GM13977 (cell line): ENCODE results near the gene STXBP2.
"Not testable (repeated sequence)": the region's sequence is repeated elsewhere in the genome, so short reads cannot be mapped to it uniquely, and the experiment has no call there.

Experiments used
- DNase-seq: peaks from one replicate; pipeline ENCODE4 v3.0.0; 2012; ENCODE audit warnings: low spot score
- CTCF ChIP-seq: IDR thresholded peaks from 2 replicates; pipeline ENCODE4 v1.5.1; 2012; ENCODE audit warnings: mild to moderate bottlenecking, control low read depth; ENCODE audit not compliant: insufficient read depth; ENCODE audit errors: extremely low read depth, missing control alignments
- in situ Hi-C: fragments of 300-500 bp; cut with MboI; formaldehyde crosslinking; loops from one replicate; pipeline ENCODE4 v1.12.0; 2022; ENCODE audit warnings: low sequenced_read_pairs, low pct_unique_long_range_greater_than_20kb, mixed read lengths, inconsistent platforms; ENCODE audit not compliant: unreplicated experiment

STXBP2 gene

GRCh38 chr19:7640803-7641202 is 3.9 kb downstream of the STXBP2 start:
- in situ Hi-C loops = no loop called here
- no peak for DNase-seq
- TF ChIP-seq CTCF = no peak

- in situ Hi-C loops = no loop called here
- no peak for TF ChIP-seq CTCF
- no peak for DNase-seq
These were observed 4.7 kb downstream of the STXBP2 start for GRCh38 chr19:7641290-7642276.

- in situ Hi-C loops = no loop called here
- DNase-seq = no peak
- no peak for TF ChIP-seq CTCF
These were observed 5.6 kb downstream of the STXBP2 start for GRCh38 chr19:7642295-7643030.

GRCh38 chr19:7643031-7643415 is 6.1 kb downstream of the STXBP2 start:
- DNase-seq = no peak
- no peak for TF ChIP-seq CTCF
- in situ Hi-C loops = no loop called here

- in situ Hi-C loops = not testable (repeated sequence)
- DNase-seq = peak; percentile 55
These were observed 7.0 kb downstream of the STXBP2 start for GRCh38 chr19:7643629-7644549.

- no peak for TF ChIP-seq CTCF
- in situ Hi-C loops = no loop called here
- no peak for DNase-seq
These were observed 7.6 kb downstream of the STXBP2 start for GRCh38 chr19:7644550-7644877.
